ENCODE measurements around the gene MYZAP. TPM values are rescaled to one million over a fixed set of nuclear protein-coding genes. Genes with fewer than 3 reads are reported as not detected.
"Not testable (repeated sequence)": the region's sequence is repeated elsewhere in the genome, so short reads cannot be mapped to it uniquely, and the experiment has no call there.

Gene MYZAP
- total RNA-seq, 1 experiment from 2014 or later, result 0.68 TPM

DNA sequence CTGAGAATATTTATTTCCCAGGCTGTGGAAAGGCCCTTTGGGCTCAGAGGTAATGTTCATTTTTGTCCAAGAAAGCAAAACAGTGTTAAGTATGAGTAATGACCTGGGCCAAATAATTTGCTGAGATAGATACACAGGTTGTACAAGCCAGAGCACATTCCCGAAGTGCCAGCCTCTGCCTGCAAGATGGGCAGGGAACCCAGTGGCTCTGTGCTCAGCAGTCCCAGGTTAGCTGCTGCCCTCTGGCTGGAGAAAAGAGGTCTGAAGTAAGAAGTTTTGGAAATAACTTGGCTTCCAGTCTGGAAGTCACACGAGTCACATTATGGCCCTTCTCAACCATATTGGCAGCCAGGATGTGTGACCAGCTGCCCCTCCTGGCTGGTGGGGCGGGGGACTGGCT, 20.2 kb downstream of the MYZAP start (continued):
- TF ChIP-seq, protein P1, sequence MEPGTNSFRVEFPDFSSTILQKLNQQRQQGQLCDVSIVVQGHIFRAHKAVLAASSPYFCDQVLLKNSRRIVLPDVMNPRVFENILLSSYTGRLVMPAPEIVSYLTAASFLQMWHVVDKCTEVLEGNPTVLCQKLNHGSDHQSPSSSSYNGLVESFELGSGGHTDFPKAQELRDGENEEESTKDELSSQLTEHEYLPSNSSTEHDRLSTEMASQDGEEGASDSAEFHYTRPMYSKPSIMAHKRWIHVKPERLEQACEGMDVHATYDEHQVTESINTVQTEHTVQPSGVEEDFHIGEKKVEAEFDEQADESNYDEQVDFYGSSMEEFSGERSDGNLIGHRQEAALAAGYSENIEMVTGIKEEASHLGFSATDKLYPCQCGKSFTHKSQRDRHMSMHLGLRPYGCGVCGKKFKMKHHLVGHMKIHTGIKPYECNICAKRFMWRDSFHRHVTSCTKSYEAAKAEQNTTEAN (CRISPR knock-in tag; IDR thresholded peaks at IDR 0.05), result no peak

DNA sequence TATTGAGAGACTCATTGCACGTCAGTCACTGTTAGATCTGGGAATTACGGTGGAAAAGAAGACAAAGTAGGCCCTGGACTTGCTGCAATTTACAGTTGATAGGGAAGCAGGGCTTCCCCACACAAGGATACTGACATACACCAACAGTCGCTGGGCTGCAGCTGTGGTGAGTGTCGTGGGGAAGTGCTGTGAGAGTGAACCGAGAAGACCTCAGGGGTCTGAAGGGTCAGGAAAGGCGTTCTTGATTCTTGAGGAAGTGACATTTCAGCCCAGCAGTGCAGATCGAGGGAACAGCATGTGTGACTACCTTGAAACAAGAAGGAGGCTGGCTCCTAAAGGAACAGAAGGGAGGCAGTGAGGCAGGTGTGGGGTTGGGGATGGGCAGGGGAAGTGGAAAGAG, 22.5 kb downstream of the MYZAP start:
- H3K36me3 Mint-ChIP-seq, result no peaks in the 10 kb centered on the region
- H3K4me1 Mint-ChIP-seq, result peaks cover 20% of the 10 kb centered on the region
- DNase-seq (ENCODE audit: low spot score) (no peak), ATAC-seq (no peak)
- ChIA-PET POLR2A (no interaction called here), CTCF (no interaction called here)
- no peaks in the 10 kb centered on the region for H3K9me3 Mint-ChIP-seq
- TF ChIP-seq EMX1 (CRISPR knock-in tag; IDR thresholded peaks at IDR 0.05) (no peak), NR1H2 (CRISPR knock-in tag; IDR thresholded peaks at IDR 0.05) (no peak), GABPB1 (CRISPR knock-in tag; IDR thresholded peaks at IDR 0.05) (no peak), ZNF416 (CRISPR knock-in tag; IDR thresholded peaks at IDR 0.05) (no peak), ZNF263 (CRISPR knock-in tag; IDR thresholded peaks at IDR 0.05; ENCODE audit: low read depth) (no peak), SP1 (CRISPR knock-in tag; conservative IDR thresholded peaks at IDR 0.05) (no peak), ZNF219 (CRISPR knock-in tag; IDR thresholded peaks at IDR 0.05; ENCODE audit: borderline replicate concordance) (no peak), FOXP1 (CRISPR knock-in tag; IDR thresholded peaks at IDR 0.05; ENCODE audit: borderline replicate concordance) (no peak)
- TF ChIP-seq, protein P1 (CRISPR knock-in tag; IDR thresholded peaks at IDR 0.05), result no peak
- TF ChIP-seq, protein P2, sequence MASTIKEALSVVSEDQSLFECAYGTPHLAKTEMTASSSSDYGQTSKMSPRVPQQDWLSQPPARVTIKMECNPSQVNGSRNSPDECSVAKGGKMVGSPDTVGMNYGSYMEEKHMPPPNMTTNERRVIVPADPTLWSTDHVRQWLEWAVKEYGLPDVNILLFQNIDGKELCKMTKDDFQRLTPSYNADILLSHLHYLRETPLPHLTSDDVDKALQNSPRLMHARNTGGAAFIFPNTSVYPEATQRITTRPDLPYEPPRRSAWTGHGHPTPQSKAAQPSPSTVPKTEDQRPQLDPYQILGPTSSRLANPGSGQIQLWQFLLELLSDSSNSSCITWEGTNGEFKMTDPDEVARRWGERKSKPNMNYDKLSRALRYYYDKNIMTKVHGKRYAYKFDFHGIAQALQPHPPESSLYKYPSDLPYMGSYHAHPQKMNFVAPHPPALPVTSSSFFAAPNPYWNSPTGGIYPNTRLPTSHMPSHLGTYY (CRISPR knock-in tag; IDR thresholded peaks at IDR 0.05), result no peak
- TF ChIP-seq, protein P3, sequence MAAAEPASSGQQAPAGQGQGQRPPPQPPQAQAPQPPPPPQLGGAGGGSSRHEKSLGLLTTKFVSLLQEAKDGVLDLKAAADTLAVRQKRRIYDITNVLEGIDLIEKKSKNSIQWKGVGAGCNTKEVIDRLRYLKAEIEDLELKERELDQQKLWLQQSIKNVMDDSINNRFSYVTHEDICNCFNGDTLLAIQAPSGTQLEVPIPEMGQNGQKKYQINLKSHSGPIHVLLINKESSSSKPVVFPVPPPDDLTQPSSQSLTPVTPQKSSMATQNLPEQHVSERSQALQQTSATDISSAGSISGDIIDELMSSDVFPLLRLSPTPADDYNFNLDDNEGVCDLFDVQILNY (CRISPR knock-in tag; IDR thresholded peaks at IDR 0.05), result no peak
- no peak overlapping the region for H3K27ac Mint-ChIP-seq
- no peaks in the 10 kb centered on the region for H3K27me3 Mint-ChIP-seq (ENCODE audit: low read depth)
- no peak overlapping the region for H3K4me3 Mint-ChIP-seq

DNA sequence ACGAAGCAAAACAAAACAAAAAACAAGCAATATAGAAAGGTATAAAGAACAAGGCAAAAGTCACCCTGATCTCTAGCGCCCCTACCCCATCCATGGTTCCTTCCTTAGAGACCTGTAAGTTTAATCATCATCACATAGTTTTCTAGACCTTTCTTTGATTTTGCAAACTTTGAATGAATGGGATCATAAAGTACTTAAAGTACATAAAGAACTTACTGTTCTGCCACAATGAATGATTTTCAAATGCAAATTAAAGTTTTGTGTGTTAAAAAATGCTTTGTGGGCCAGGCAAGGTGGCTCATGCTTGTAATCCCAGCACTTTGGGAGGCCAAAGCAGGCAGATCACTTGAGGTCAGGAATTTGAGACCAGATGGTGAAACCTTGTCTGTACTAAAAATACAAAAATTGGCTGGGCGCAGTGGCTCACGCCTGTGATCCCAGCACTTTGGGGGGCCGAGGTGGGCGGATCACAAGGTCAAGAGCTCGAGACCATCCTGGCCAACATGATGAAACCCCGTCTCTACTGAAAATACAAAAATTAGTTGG, 24.3 kb downstream of the MYZAP start:
- H3K27ac Mint-ChIP-seq; H3K36me3 Mint-ChIP-seq; ATAC-seq; POLR2A ChIA-PET; H3K27me3 Mint-ChIP-seq (ENCODE audit: low read depth); DNase-seq (ENCODE audit: low spot score); H3K4me3 Mint-ChIP-seq; H3K9me3 Mint-ChIP-seq: not testable (repeated sequence)
- CTCF ChIA-PET, result interaction anchor here (0.8 to 1.1 kb wide), 3 partner anchors 25 to 74 kb away, joined by 3 to 5 read pairs (median 5); no protein-coding TSS in a partner anchor
- H3K4me1 Mint-ChIP-seq, result peaks cover 11% of the 10 kb centered on the region

DNA sequence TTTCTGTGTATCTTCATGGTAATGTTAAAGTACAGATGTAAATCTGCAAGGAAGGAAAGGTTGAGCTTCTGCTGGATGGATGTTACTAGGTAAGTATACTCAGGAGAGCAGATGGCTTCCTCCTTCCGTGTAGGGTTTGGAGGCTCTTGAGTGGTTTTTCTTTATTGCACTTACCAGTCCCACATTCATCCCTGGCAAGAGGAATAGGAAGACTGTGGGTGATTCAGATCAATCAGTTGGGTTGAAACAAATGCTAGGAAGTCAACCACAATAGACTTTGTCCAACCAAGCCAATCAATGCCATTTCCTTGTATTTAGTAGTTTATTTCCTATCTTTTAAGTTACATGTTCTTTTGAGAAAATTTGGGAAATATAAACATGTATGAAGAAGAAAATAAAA, 26.6 kb downstream of the MYZAP start:
- ATAC-seq (no peak), DNase-seq (ENCODE audit: low spot score) (no peak)
- no peaks in the 10 kb centered on the region for H3K36me3 Mint-ChIP-seq
- no peak overlapping the region for H3K4me3 Mint-ChIP-seq
- H3K4me1 Mint-ChIP-seq, result peaks cover 11% of the 10 kb centered on the region
- H3K27me3 Mint-ChIP-seq (ENCODE audit: low read depth), result no peaks in the 10 kb centered on the region
- no peak overlapping the region for H3K27ac Mint-ChIP-seq
- ChIA-PET CTCF (interaction anchor here (1.0 to 1.3 kb wide), 3 partner anchors 23 to 76 kb away, joined by 3 to 4 read pairs (median 3); no protein-coding TSS in a partner anchor), POLR2A (no interaction called here)
- H3K9me3 Mint-ChIP-seq, result no peaks in the 10 kb centered on the region
- no peak for TF ChIP-seq JAZF1 (CRISPR knock-in tag; IDR thresholded peaks at IDR 0.05)
- no peak for TF ChIP-seq EMX1 (CRISPR knock-in tag; IDR thresholded peaks at IDR 0.05)
- TF ChIP-seq, protein P4, sequence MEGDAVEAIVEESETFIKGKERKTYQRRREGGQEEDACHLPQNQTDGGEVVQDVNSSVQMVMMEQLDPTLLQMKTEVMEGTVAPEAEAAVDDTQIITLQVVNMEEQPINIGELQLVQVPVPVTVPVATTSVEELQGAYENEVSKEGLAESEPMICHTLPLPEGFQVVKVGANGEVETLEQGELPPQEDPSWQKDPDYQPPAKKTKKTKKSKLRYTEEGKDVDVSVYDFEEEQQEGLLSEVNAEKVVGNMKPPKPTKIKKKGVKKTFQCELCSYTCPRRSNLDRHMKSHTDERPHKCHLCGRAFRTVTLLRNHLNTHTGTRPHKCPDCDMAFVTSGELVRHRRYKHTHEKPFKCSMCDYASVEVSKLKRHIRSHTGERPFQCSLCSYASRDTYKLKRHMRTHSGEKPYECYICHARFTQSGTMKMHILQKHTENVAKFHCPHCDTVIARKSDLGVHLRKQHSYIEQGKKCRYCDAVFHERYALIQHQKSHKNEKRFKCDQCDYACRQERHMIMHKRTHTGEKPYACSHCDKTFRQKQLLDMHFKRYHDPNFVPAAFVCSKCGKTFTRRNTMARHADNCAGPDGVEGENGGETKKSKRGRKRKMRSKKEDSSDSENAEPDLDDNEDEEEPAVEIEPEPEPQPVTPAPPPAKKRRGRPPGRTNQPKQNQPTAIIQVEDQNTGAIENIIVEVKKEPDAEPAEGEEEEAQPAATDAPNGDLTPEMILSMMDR (IDR thresholded peaks at IDR 0.05), result no peak
